ENCODE measurements around the gene MICU2. TPM values are rescaled to one million over a fixed set of nuclear protein-coding genes. Genes with fewer than 3 reads are reported as not detected.
"Not testable (repeated sequence)": the region's sequence is repeated elsewhere in the genome, so short reads cannot be mapped to it uniquely, and the experiment has no call there.

Gene MICU2
- total RNA-seq, 1 donor from 2014 or later, result 104 TPM

DNA sequence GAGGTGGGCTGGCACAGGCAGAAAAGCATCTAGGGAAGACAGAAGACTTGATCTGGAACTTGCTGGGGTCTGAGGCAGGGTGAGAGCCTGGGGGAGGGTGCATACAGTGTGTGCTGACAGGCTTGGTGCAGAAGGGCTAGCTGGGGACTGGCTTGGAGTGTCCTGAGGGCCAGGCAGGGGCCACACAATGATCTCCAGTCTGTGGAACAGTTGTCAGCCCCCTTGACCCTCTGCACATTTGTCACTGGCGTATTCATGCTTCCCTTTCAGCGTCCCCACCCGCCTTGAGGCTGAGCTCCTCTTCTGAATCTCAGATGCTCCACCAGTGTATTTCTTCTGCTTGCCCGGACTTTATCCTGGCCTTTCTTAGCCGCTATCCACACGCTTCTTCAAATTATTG is 2.8 kb upstream of the MICU2 start:
- no peak for DNase-seq (ENCODE audit: low read depth)
- no peaks in the 10 kb centered on the region for H3K36me3 ChIP-seq (ENCODE audit: control insufficient read depth, insufficient read depth, low read length)
- TF ChIP-seq, protein P1, sequence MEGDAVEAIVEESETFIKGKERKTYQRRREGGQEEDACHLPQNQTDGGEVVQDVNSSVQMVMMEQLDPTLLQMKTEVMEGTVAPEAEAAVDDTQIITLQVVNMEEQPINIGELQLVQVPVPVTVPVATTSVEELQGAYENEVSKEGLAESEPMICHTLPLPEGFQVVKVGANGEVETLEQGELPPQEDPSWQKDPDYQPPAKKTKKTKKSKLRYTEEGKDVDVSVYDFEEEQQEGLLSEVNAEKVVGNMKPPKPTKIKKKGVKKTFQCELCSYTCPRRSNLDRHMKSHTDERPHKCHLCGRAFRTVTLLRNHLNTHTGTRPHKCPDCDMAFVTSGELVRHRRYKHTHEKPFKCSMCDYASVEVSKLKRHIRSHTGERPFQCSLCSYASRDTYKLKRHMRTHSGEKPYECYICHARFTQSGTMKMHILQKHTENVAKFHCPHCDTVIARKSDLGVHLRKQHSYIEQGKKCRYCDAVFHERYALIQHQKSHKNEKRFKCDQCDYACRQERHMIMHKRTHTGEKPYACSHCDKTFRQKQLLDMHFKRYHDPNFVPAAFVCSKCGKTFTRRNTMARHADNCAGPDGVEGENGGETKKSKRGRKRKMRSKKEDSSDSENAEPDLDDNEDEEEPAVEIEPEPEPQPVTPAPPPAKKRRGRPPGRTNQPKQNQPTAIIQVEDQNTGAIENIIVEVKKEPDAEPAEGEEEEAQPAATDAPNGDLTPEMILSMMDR (IDR thresholded peaks at IDR 0.05; ENCODE audit: insufficient read depth, low read length, poor library complexity, severe bottlenecking), result no peak
- H3K27me3 ChIP-seq (ENCODE audit: control insufficient read depth, insufficient read depth, low read length), result no peaks in the 10 kb centered on the region
- no peak overlapping the region for H3K4me3 ChIP-seq (ENCODE audit: low read depth, low read length)

DNA sequence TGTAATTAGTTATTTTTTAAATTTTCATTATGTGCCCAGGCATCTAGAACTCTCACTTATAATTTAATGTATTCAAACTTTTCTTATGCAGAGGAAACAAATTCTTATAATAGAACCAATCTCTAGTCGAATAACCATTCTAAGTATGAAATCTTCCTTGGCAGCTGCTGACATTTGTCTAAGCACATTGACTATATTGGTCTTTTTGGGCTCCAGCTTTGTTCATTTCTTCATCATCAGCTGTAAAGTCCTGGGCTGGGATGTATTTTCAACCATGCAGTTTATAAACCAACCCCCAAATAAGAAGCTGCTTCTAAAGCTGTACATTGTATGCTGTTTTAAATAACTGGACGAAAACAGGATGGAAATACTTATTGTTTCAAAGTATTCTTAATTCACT is 2.3 kb upstream of the MICU2 start:
- Histone ChIP-seq H3K36me3 (ENCODE audit: control insufficient read depth, insufficient read depth, low read length) (no peaks in the 10 kb centered on the region), H3K4me3 (ENCODE audit: low read depth, low read length) (no peak overlapping the region), H3K27me3 (ENCODE audit: control insufficient read depth, insufficient read depth, low read length) (no peaks in the 10 kb centered on the region)
- TF ChIP-seq, protein P1 (IDR thresholded peaks at IDR 0.05; ENCODE audit: insufficient read depth, low read length, poor library complexity, severe bottlenecking), result no peak
- no peak for DNase-seq (ENCODE audit: low read depth)

DNA sequence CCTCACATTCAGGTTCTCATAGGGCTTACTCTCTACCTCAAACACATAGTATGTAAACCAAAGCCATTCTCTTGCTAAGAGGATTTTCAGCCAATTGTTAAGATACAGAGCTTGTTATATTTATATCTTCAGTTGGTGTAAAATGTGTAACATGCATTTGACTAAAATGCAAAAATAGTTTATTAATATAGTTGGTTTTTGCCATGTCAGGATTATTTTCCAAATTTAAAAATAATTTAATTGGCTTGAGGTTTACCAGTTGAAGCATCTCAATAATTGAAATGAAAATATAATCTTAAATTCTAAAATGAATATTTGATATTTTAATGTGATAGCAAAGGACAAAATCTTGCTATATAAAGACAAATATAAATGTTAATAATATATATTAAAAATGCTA is 7.2 kb downstream of the MICU2 start:
- TF ChIP-seq, protein P1 (IDR thresholded peaks at IDR 0.05; ENCODE audit: insufficient read depth, low read length, poor library complexity, severe bottlenecking), result no peak

DNA sequence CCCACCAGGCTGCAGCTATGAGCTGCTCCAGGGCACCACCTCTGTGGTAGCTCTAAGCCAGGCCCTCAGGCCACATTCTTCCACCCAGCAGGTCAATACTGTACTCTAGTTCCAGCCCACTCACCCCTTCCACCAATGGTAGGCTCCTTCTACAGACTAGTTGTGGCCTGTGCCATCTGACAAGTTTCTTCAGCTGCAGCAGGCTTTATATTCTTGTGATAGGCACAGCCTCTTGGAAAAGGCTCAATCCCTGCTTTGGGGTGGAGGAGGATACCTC is 8.5 kb downstream of the MICU2 start:
- no peak overlapping the region for H3K4me3 ChIP-seq (ENCODE audit: low read depth, low read length)
- H3K36me3 ChIP-seq (ENCODE audit: control insufficient read depth, insufficient read depth, low read length), result no peaks in the 10 kb centered on the region
- DNase-seq (ENCODE audit: low read depth), result no peak
- no peaks in the 10 kb centered on the region for H3K27me3 ChIP-seq (ENCODE audit: control insufficient read depth, insufficient read depth, low read length)
- TF ChIP-seq, protein P1 (IDR thresholded peaks at IDR 0.05; ENCODE audit: insufficient read depth, low read length, poor library complexity, severe bottlenecking), result no peak

More for the DNA sequence above, 7.2 kb downstream of the MICU2 start:
- Histone ChIP-seq H3K36me3 (ENCODE audit: control insufficient read depth, insufficient read depth, low read length) (no peaks in the 10 kb centered on the region), H3K4me3 (ENCODE audit: low read depth, low read length) (no peak overlapping the region), H3K27me3 (ENCODE audit: control insufficient read depth, insufficient read depth, low read length) (no peaks in the 10 kb centered on the region)
- no peak for DNase-seq (ENCODE audit: low read depth)

DNA sequence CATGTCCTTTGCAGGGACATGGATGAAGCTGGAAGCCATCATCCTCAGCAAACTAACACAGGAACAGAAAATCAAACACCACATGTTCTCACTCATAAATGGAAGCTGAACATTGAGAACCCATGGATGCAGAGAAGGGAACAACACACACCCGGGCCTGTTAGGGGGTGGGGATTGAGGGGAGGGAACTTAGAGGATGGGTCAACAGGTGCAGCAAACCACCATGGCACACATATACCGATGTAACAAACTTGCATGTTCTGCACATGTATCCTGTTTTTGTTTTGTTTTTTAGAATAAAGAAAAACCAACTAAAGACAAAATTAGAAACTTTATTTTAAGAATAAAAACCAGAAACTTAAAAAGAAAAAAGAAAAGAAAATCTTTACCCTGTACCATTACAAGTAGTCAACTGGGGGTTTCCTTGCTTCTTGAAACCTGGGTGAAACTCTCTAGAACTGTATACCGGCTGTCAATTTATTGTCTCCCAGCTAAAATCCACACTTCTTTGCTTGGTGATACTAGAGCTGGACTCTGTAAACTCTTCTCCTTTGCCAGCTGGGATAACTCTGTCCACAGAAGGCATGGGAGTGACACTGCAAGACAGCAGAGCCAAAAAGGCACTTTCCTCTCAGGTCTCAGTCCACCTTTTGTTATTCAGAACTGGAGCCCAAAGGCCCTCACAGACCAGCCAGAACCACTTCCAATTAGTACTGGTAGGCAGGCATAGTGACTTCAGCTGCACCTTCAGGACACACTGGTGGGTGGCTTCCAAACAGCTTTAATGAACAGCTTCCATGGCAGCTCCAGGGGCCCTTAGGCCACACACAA is 9.0 kb downstream of the MICU2 start:
- TF ChIP-seq, protein P1 (IDR thresholded peaks at IDR 0.05; ENCODE audit: insufficient read depth, low read length, poor library complexity, severe bottlenecking), result no peak
- Histone ChIP-seq H3K36me3 (ENCODE audit: control insufficient read depth, insufficient read depth, low read length) (no peaks in the 10 kb centered on the region), H3K4me3 (ENCODE audit: low read depth, low read length) (no peak overlapping the region), H3K27me3 (ENCODE audit: control insufficient read depth, insufficient read depth, low read length) (no peaks in the 10 kb centered on the region)
- DNase-seq (ENCODE audit: low read depth), result no peak

DNA sequence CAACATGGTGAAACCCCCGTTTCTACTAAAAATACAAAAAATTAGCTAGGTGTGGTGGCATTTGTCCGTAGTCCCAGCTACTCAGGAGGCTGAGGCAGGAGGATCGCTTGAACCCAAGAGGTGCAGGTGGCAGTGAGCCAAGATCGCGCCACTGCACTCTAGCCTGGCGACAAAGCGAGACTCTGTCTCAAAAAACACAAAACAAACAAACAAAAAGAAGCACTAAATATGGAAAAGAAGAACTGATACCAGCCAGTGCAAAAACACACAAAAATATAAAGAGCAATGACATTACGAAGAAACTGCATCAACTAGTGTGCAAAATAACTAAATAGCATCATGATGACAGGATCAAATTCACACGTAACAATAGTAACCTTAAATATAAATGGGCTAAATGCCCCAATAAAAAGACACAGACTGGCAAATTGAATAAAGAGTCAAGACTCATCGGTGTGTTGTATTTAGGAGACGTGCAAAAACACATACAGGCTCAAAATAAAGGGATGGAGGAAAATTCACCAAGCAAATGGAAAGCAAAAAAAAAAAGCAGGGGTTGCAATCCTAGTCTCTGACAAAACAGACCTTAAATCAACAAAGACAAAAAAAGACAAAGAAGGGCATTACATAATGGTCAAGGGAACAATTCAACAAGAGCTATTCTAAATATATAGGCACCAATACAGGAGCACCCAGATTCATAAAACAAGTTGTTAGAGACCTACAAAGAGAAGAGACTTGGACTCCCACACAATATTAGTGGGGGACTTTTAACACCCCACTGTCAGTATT is 13.1 kb downstream of the MICU2 start:
- H3K27me3 ChIP-seq (ENCODE audit: control insufficient read depth, insufficient read depth, low read length), result not testable (repeated sequence)

More for the DNA sequence above, 13.1 kb downstream of the MICU2 start:
- not testable (repeated sequence) for H3K4me3 ChIP-seq (ENCODE audit: low read depth, low read length); H3K36me3 ChIP-seq (ENCODE audit: control insufficient read depth, insufficient read depth, low read length); DNase-seq (ENCODE audit: low read depth)

Measured in kidney epithelial cell (primary cell).